ENCODE results near the gene RBM45.
A peak's percentile ranks its signal among the peaks of the same experiment; 100 is the strongest.
"Not testable (repeated sequence)": the region's sequence is repeated elsewhere in the genome, so short reads cannot be mapped to it uniquely, and the experiment has no call there.

RBM45 gene

DNA sequence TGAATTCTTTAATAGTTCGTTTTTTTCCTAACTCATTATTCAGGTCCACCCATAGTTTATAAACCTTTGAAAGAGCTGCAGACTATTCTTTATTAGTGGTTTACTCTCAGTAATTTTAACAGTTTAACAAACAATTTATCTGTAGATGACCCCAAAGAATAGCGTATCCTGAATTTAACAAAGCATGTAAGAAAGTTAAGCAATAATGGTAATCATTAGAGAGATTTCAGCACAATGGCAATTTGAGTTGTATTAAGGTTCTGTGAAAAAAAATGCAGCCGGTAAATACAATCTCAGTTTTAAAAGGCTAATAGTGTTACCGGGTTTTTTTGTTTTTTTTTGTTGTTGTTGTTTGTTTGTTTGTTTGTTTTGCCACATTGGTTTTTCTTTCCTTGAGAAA, 40.3 kb downstream of the RBM45 start:
- in situ Hi-C loops (cut with MboI; ENCODE audit: low pct_unique_long_range_greater_than_20kb, low sequenced_read_pairs), result no loop called here
- DNase-seq, result no peak

DNA sequence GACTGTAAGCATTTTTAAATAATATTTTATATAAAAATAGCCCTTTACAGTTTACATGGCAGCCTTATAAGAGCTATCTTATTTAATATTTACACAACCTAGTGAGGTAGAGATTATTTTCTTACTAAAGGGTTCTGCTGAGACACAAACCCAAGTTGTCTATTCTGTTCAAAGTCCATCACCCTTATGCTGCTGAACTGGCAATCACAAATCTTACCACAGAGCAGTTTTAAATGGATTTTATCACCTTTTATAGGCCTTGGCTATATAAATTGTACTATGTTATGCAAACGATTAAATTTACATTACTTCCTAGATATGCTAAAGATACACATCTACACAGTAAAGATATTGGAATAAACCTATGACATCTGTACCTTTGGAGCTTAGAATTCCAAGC, 40.7 kb downstream of the RBM45 start:
- in situ Hi-C loops (cut with MboI; ENCODE audit: low pct_unique_long_range_greater_than_20kb, low sequenced_read_pairs), result no loop called here
- no peak for DNase-seq

DNA sequence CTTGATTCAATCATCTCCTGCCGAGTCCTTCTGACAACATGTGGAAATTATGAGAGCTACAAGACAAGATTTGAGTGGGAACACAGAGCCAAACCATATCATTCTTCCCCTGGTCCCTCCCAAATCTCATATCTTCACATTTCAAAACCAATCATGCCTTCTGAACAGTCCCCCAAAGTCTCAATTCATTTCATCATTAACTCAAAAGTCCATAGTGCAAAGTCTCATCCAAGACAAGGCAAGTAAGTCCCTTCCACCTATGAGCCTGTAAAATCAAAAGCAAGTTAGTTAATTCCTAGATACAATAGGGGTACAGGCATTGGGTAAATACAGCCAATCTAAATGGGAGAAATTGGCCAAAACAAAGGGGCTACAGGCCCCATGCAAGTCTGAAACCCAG, 41.6 kb downstream of the RBM45 start:
- in situ Hi-C loops (cut with MboI; ENCODE audit: low pct_unique_long_range_greater_than_20kb, low sequenced_read_pairs); DNase-seq: not testable (repeated sequence)

DNA sequence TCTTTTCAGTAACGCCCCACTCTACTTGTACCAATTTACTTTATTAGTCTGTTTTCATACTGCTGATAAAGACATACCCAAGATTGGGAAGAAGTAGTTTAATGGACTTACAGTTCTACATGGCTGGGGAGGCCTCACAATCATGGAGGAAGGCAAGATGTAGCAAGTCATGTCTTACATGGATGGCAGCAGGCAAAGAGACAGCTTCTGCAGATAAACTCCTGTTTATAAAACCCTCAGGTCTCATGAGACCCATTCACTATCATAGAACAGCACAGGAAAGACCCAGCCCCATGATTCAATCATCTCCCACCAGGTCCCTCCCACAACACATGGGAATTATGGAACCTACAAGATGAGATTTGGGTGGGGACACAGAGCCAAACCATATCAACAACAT, 43.3 kb downstream of the RBM45 start:
- in situ Hi-C loops (cut with MboI; ENCODE audit: low pct_unique_long_range_greater_than_20kb, low sequenced_read_pairs), result no loop called here

DNA sequence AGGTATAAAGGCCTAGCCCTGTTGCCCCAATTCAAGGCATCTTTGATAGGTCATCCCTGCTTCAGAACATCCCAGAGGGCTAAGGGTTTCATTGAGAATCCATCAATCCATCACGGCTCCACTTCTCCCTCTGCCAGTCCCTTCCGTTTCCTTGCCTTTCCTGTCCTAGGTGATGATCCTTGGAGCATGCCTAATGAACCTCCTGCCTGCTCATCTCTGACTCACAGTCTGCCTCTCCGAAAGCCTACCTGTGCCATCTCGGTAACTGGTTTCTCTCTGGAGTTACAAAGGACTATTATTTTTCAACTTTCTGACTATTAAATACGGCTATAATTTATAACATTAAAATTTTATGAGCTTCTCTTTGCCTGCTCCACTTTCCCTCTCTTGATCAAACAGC, 45.3 kb downstream of the RBM45 start:
- DNase-seq, result no peak
- in situ Hi-C loops (cut with MboI; ENCODE audit: low pct_unique_long_range_greater_than_20kb, low sequenced_read_pairs), result no loop called here

More for the DNA sequence above, 43.3 kb downstream of the RBM45 start:
- no peak for DNase-seq

DNA sequence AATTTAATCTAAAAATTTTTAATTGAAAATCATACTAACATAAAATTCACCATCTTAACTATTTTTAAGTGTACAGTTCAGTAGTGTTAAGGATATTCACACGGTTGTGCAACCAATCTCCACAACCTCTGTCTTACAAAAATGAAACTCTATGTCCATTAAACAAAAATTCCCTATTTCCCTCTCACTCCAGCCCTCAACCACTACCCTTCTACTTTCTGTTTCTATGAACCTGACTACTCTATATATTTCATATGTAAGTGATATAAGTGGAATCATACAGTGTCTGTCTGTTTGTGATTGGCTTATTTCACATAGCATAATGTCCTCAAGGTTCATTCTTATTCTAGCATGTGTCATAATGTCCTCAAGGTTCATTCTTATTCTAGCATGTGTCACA, 47.7 kb downstream of the RBM45 start:
- no peak for DNase-seq
- in situ Hi-C loops (cut with MboI; ENCODE audit: low pct_unique_long_range_greater_than_20kb, low sequenced_read_pairs), result no loop called here

DNA sequence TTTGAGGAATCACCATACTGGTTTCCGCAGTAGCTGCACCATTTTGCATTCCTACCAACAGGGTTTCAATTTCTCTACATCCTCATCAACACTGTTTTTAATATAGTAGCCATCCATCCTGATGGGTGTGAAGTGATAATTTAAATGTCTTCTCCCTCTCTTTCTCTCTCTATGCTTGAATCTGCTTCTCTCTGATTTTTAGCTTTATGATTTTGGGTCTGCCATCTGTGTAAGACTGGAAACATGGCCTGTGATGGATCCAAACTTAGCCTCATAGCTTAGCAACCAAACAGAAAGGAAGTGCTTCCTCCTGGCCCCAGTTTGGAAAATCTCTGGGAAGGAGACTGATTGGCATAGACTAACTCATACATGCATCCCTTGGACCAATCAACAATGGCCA, 48.4 kb downstream of the RBM45 start:
- in situ Hi-C loops (cut with MboI; ENCODE audit: low pct_unique_long_range_greater_than_20kb, low sequenced_read_pairs), result no loop called here
- DNase-seq, result no peak

DNA sequence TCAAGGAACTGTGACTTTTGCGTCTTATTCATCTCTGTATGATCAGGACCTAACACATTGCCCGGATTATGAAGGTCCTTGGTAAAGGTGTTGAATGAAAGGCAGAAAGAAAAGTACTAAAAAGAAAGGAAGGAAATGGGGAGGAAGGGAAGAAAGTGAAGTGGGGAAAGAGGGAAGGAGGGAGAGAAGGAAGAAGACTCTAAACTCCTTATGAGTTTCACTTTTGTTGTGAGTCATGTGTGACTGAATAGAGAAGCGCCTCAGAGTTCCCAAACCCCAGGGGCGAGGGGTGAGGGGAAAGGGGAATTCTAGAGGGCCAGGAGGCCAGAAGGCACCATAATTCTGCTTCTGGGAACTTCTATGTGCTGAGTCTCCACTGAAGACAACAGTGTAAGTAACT, 51.2 kb downstream of the RBM45 start:
- in situ Hi-C loops (cut with MboI; ENCODE audit: low pct_unique_long_range_greater_than_20kb, low sequenced_read_pairs), result no loop called here
- DNase-seq, result no peak

DNA sequence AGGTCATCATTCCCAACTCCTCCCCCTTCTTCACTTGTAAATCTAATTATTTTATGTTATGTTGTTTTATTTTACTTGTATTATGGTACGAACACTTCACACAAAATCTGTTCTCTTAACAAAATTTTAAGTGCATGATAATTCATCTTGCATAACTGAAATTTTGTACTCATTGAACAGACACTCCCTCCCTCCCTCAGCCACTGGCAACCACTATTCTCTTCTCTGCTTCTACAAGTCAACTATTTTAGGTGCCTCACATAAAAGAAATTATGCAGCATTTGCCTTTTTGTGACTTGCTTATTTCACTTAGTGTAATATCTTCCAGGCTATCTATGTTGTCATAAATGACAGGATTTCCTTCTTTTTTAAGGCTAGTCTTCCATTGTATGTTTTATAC, 51.7 kb downstream of the RBM45 start:
- in situ Hi-C loops (cut with MboI; ENCODE audit: low pct_unique_long_range_greater_than_20kb, low sequenced_read_pairs), result no loop called here
- no peak for DNase-seq

DNA sequence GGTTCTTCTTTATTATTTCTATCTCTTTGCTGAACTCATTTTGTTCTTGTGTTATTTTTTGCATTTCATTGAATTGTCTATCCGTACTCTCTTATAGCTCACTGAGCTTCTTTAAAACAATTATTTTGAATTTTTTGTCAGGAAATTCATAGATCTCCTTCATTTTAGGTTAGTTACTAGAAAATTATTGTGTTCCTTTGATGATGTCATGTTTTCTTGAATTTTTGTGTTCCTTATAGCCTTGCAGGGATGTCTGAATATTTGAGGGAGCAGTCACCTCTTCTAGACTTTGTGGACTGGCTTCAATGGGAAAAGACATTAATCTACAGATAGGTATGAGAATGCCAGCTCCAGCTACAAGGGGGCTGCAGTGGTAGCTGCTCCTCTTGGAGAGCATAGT, 61.4 kb downstream of the RBM45 start:
- in situ Hi-C loops (cut with MboI; ENCODE audit: low pct_unique_long_range_greater_than_20kb, low sequenced_read_pairs), result no loop called here
- DNase-seq, result no peak

DNA sequence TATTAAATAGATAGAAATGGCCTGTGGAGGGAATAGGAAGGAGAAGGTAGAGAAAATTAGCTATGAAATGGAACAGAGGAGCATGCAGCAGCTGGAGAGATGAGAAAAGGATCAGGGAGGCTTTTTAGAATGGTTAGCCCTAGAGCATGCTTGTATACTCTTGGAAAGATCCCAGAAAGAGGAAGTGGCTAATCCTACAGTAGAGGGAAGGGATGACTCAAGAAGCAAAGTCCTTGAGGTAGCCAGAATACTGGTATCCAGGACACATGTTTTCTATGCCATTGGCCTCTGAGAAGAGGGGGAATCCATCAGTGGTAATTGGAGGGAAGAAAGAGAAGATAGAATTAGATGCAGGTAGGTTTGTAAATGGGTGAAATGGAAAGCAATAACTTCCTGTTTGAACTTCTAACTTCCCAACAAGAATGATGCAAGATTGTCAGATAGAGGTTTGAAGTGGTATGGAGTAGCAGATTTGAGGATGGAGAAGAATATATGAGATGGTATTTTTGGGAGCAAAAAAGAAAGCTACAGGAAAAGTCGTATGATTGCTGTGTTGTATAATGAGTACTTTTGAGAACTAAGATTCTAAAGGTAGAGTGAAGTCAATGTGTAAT, 64.9 kb downstream of the RBM45 start:
- DNase-seq, result peak; percentile 37
- in situ Hi-C loops (cut with MboI; ENCODE audit: low pct_unique_long_range_greater_than_20kb, low sequenced_read_pairs), result no loop called here
